LoVo (cell line): ENCODE measurements around the gene ZBTB16.

Experiments
- DNase-seq: peaks from one replicate; pipeline ENCODE4 v3.0.0-alpha.2; 2016; ENCODE audit warnings: low spot score

Gene ZBTB16

GRCh38 chr11:114130629-114131277 is 71.2 kb downstream of the ZBTB16 start:
- no peak for DNase-seq

DNA sequence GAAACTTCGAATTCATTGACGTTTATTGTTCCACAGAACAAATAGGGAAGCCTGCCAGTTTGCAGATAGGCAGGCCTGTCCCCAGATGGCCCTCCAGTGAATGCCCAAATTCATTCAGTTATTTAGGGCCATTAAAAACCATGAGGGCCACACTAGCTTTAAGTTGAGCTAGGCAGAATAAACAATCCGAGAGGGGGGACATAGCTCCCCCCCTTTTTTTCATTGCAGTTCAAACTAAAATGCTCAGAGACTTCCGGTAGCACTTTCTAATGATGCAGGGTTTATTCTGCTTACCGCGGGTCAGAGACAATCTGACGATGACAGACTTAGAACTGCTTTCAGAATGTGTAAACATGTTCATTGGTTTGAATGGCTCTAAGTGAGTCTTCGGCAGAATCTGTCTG is 72.0 kb downstream of the ZBTB16 start:
- DNase-seq: no peak

DNA sequence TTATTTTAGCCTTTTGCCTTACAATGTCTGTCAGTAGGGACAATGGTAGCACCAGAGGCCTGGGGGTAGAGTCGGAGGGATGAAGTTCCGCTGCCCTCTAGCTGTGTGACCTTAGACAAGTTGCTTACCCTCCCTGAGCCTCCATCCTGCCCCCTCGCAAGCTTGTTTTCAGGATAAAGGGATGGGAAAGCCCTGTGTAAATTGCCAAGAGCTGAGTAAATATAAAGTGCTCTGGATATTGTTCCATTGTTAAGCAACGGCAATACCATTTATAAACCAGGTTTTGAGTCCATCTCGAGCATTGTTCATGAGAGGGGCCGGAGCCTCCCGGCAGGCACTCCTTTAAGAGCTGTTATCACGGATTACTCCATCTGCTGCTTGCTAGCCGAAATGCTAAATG is 72.9 kb downstream of the ZBTB16 start:
- DNase-seq: no peak

- DNase-seq: peak; percentile 27
Observed at GRCh38 chr11:114132944-114133394, 73.5 kb downstream of the ZBTB16 start.

GRCh38 chr11:114133548-114134329 is 74.2 kb downstream of the ZBTB16 start:
- no peak for DNase-seq

- DNase-seq: no peak
Observed at GRCh38 chr11:114134870-114135269, 75.4 kb downstream of the ZBTB16 start.

DNA sequence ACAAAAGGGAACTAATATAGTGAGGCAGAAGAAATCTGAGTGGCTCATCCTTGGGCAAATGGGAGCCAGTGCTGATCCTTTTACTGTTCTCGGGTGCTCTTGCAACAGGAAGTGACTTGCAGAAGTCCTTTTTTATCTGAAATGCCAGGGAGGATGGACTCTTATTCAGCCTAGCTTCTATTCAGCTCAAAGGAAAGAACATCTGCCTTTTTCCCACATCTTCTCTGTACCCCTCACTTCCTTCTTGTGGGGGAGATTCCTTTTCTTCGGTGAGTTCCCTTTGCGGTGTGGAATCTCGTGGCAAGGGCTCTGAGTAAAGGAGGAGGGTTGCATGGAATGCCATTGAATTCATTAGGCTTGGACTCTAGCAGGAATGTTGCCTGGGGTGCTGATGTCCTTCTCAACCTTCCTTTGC is 76.2 kb downstream of the ZBTB16 start:
- no peak for DNase-seq

DNA sequence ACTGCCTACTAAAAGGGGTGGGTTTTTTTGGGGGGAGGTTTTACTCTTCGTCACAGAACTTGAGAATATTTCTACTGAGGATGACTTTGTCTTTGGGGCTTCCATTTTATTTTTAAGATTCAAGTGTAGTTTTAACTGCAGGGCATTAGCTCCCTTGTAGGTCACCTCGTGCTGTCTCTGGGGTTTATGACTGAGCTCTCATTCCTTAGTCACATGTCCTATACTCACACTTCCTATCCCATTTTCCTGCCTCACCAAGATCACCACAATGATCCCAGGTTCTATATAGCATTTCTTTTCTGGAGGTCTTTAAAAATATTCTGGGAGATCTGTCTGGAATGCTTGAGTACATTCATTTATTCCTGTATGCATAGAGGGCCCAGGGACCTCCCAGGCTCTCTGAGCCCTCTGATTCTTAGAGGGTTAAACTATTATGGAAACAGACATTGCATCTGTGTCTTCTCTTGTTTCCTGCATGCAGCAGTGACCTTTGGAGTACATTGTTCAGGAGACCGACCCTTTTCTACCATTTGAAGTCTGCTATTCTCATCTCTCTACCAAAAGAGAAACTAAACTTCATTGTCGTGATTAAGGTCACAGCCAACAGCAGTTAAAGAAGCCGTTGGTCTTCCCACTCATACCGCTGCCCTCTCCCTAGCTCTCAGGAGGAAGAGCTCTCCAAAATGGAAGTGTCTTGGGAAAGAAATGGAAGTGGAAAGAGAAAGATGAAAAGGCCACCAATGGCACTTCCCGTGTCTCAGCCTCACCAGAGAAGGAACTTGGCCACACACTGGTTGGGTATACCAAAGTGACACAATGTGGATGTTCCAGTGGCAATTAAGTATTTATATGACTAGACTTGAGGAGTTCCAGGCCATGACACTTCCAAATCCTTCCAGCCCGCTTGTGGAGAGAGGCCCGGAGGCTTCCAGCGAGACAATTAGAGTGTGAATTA is 77.5 kb downstream of the ZBTB16 start:
- DNase-seq: no peak

- DNase-seq: no peak
Observed at GRCh38 chr11:114137838-114138237, 78.3 kb downstream of the ZBTB16 start.

GRCh38 chr11:114138411-114138810 is 78.9 kb downstream of the ZBTB16 start:
- DNase-seq: no peak

DNA sequence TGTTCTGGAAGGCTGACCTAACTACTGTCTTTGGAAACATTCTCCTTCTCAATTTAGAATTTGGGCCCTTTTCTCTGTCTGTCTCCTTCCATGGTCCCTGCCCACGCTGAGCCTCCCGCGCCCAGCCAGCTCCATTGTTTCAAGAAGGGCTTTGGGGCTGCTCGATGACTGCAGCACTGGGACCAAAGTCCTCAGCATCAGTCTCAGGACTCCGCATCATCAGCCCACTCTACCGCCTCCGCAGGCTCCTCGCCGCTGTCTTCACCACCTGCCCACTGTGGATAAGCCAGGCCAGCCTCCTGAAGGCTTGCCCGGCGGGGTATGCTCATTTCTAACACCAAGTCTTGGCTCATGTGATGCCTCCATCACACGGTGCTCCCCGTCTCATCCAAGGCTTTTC is 81.3 kb downstream of the ZBTB16 start:
- DNase-seq: no peak

GRCh38 chr11:114141863-114142580 is 82.5 kb downstream of the ZBTB16 start:
- DNase-seq: no peak

- DNase-seq: no peak
Observed at GRCh38 chr11:114142707-114143106, 83.2 kb downstream of the ZBTB16 start.

GRCh38 chr11:114145166-114145775 is 85.8 kb downstream of the ZBTB16 start:
- no peak for DNase-seq

DNA sequence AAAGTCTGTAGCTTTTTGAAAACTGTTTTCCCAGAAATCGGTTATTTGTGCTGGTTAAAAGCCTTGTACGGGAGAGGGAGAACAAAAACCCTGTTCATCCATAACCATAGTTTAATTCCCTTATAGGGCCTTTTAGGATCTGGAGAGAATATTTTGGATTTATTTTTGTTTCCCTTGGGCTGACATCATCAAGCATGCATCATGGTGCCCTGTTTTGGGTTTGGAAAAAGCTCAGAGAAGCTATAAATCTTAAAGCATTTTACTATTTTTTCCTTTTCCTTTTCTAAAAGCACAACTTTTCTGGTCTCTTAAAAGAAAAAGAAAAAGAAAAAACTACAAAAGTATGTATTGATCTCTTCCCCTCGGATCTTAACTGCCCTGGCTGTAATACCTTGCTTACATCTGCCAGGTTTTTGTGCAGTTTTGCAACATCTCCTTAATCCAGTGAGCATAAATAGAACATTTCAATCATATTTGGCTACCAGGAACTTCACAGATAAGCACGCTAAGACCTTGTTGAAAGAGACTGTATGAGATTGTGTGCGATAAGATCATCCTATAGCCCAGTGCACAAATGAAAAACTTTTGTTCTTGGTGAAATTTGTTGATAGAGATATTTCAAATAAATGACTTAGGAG is 88.0 kb downstream of the ZBTB16 start:
- no peak for DNase-seq

- DNase-seq: no peak
Observed at GRCh38 chr11:114148013-114148382, 88.5 kb downstream of the ZBTB16 start.

- DNase-seq: no peak
Observed at GRCh38 chr11:114149689-114150407, 90.3 kb downstream of the ZBTB16 start.

DNA sequence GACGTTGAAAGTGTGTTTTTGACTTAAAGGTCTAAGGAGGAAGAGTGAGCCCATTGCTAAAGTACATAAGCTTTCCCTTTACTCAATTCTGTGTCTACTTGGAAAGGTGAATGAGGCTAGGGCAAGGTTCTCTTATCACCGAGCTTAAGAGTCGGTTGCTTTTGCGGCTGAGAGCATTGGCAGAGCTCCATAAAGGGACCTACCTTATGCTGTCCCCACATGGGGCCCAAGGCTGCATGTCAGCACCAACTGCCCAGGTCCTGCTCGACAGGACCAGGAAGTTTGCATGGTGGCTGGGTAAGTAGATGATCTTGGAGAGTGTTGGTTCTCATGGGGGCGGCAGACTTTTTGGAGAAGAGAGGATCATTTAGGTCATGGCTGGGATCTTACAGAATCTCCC is 91.2 kb downstream of the ZBTB16 start:
- DNase-seq: no peak

- DNase-seq: no peak
Observed at GRCh38 chr11:114151631-114152030, 92.1 kb downstream of the ZBTB16 start.

- DNase-seq: no peak
Observed at GRCh38 chr11:114152162-114152561, 92.7 kb downstream of the ZBTB16 start.
